CD4-positive, alpha-beta memory T cell (primary cell): Measurements from ENCODE around the gene TOP1. TPM values are rescaled to one million over a fixed set of nuclear protein-coding genes. Genes with fewer than 3 reads are reported as not detected.

Experiments used
- CTCF ChIA-PET: fragments of 350-600 bp; sonication (Branson Sonifier 250); formaldehyde crosslinking; loops from one replicate; lab custom pipeline; 2021; ENCODE audit warnings: inconsistent platforms; ENCODE audit not compliant: partially characterized antibody; lab: Charles Lee
- POLR2A ChIA-PET: fragments of 350-600 bp; sonication (Branson Sonifier 250); formaldehyde crosslinking; loops from one replicate; lab custom pipeline; 2021; ENCODE audit not compliant: partially characterized antibody; lab: Charles Lee
- DNase-seq, 5 donors: peaks; one replicate each; pipeline versions ENCODE4 v3.0.0 to v3.0.0-alpha.2; 2020 to 2022; ENCODE audit warnings: mixed read lengths in 1 of 5
- H3K27ac ChIP-seq: one replicate; pipeline ENCODE4 v1.7.0; 2013; ENCODE audit warnings: low read depth, low read length
- H3K27me3 ChIP-seq: 2 replicates; pipeline ENCODE4 v1.7.0; 2013; ENCODE audit warnings: mild to moderate bottlenecking, low read length, moderate library complexity; ENCODE audit not compliant: insufficient read depth
- H3K36me3 ChIP-seq: 2 replicates; pipeline ENCODE4 v1.7.0; 2013; ENCODE audit warnings: mild to moderate bottlenecking, low read length, moderate library complexity; ENCODE audit not compliant: insufficient read depth
- H3K4me1 ChIP-seq: 2 replicates; pipeline ENCODE4 v1.7.0; 2013; ENCODE audit warnings: mild to moderate bottlenecking, low read length, moderate library complexity; ENCODE audit not compliant: insufficient read depth
- H3K4me3 ChIP-seq, 2 donors: one replicate each; pipeline ENCODE4 v1.7.0; 2013; ENCODE audit warnings: low read length in 2 of 2, mild to moderate bottlenecking in 1 of 2
- H3K9me3 ChIP-seq, 2 donors: one replicate each; pipeline ENCODE4 v1.7.0; 2013; ENCODE audit warnings: low read length in 2 of 2, control low read depth in 1 of 2; ENCODE audit not compliant: control insufficient read depth in 1 of 2
- H3K27ac Mint-ChIP-seq, 7 donors: one replicate each; pipeline ENCODE4 v1.8.0; 2020 to 2021; ENCODE audit warnings: mixed read lengths in 7 of 7, mild to moderate bottlenecking in 6 of 7, inconsistent platforms in 3 of 7, moderate library complexity in 3 of 7
- H3K27me3 Mint-ChIP-seq, 2 donors: one replicate each; pipeline ENCODE4 v1.8.0; 2020 to 2021; ENCODE audit warnings: mixed read lengths in 2 of 2
- H3K36me3 Mint-ChIP-seq, 2 donors: one replicate each; pipeline ENCODE4 v1.8.0; 2020 to 2021; ENCODE audit warnings: mixed read lengths in 2 of 2, inconsistent platforms in 1 of 2, mild to moderate bottlenecking in 1 of 2
- H3K4me1 Mint-ChIP-seq, 4 donors: one replicate each; pipeline ENCODE4 v1.8.0; 2020 to 2021; ENCODE audit warnings: mixed read lengths in 4 of 4, mild to moderate bottlenecking in 1 of 4
- H3K4me3 Mint-ChIP-seq, 8 donors: one replicate each; pipeline ENCODE4 v1.8.0; 2020 to 2021; ENCODE audit warnings: mixed read lengths in 8 of 8, mild to moderate bottlenecking in 7 of 8, moderate library complexity in 6 of 8, inconsistent platforms in 3 of 8
- H3K9me3 Mint-ChIP-seq, 8 donors: one replicate each; pipeline ENCODE4 v1.8.0; 2020 to 2021; ENCODE audit warnings: mixed read lengths in 8 of 8, mild to moderate bottlenecking in 5 of 8, inconsistent platforms in 3 of 8, moderate library complexity in 1 of 8
- intact Hi-C: fragments of 100-400 bp; cut with micrococcal nuclease; formaldehyde crosslinking; loops from one replicate; pipeline ENCODE4 v1.15.1; 2023
- polyA plus RNA-seq, 2 donors: library from polyadenylated mRNA; unstranded; fragments of 300-500 nt; fragmentation: Illumina TruSeq; gene quantifications; one replicate each; pipeline ENCODE4 v1.2.3, GENCODE V29; 2021
- total RNA-seq, 2 experiments: library from RNA; stranded (reverse); gene quantifications; one replicate each; pipeline ENCODE4 v1.2.3, GENCODE V29; 2021

Gene TOP1
- total and polyA plus RNA-seq, 4 experiments from 2014 or later = 3.8 to 47.5 (median 30.0) TPM

DNA sequence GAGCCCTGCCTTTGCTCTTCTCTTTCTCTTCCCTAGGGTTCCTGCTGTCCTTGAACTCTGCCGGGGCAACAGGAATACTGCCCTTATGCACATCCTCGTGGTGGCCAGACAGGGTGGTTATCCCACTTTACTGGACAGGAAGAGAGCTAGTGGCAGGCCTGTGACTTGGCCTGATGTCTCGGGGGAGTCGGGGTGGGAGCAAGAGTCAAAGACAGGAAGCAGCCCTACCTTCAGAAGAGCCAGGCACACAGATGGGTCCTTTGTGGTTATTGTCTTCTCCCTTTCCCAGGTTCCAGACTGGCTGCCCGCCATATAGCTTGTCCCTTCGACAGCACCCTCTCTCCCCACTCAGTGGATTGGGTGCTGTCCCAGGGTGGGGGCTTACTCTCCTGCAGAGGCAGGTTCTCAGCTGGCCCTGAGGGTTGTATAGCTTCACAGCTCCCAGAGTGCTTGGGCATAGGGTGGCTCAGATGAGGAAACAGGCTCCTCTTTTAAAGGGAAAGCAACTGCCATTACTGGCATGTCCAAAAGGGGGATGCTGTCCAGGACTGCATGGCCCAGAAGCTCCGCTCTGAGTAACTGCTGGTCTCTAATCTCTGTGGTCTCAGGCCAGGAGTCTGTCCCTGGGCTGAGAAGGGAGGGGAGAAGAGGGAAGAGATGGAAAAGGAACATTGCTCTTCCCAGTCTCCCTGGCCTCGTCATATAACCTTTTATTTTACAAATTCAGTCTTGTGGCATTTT, 126.0 kb downstream of the TOP1 start:
- H3K27ac Mint-ChIP-seq = peak overlapping the region; percentile 96 to 99 (median 98)
- Histone ChIP-seq H3K27ac (peak overlapping the region; percentile 73), H3K9me3 (no peaks in the 10 kb centered on the region), H3K4me1 (peaks cover 100% of the 10 kb centered on the region), H3K36me3 (peaks cover 1% of the 10 kb centered on the region), H3K27me3 (no peaks in the 10 kb centered on the region), H3K4me3 (no peak overlapping the region)
- peaks cover 0 to 8% (median 0%) of the 10 kb centered on the region in 8 donors for H3K9me3 Mint-ChIP-seq
- peak overlapping the region in 7 of 8 donors; percentile 60 to 93 (median 75) for H3K4me3 Mint-ChIP-seq
- peak in 1 of 5 donors; percentile 34 for DNase-seq
- peaks cover 88 to 100% (median 93%) of the 10 kb centered on the region in 4 donors for H3K4me1 Mint-ChIP-seq
- intact Hi-C loops = loop anchor here (5.0 kb wide), 2 partner anchors 127 to 163 kb away; partner anchors contain the start of genes TOP1 and ZHX3
- H3K36me3 Mint-ChIP-seq = peaks cover 4 to 26% of the 10 kb centered on the region in 2 donors
- POLR2A ChIA-PET = interaction anchor here (1.0 to 16.6 kb wide), 3 partner anchors 14 to 27 kb away, joined by 3 to 753 read pairs (median 70); partner anchors contain the start of gene PLCG1
- CTCF ChIA-PET = interaction anchor here (1.2 to 7.8 kb wide), 5 partner anchors 8 to 79 kb away, joined by 3 to 178 read pairs (median 11); partner anchors contain the start of gene PLCG1
- H3K27me3 Mint-ChIP-seq = peaks cover 0 to 3% of the 10 kb centered on the region in 2 donors

DNA sequence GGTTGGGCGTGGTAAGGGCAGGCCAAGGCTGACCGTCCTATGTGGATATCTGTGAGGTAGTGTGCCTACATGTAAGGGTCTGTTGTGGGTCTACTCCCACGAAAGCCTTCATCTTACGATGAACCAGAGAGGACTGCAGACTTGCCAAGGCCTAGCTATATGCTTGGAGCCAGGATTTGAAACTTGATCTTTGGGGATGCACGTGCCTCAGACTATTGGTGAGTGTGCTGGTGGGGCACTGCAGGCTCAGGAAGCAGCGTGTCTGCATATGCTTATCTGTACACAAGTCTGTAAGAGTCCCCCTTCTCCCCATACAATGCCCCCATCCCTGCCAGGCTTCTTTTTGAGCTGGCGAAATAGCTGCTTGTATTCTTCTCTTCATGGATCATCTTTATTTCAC, 126.6 kb downstream of the TOP1 start:
- Mint-ChIP-seq H3K9me3 (peaks cover 0 to 8% (median 0%) of the 10 kb centered on the region in 8 donors), H3K4me3 (peak overlapping the region in 7 of 8 donors; percentile 37 to 93 (median 75)), H3K27me3 (peaks cover 0 to 3% of the 10 kb centered on the region in 2 donors), H3K4me1 (peaks cover 89 to 100% (median 94%) of the 10 kb centered on the region in 4 donors), H3K27ac (peak overlapping the region; percentile 78 to 99 (median 98)), H3K36me3 (peaks cover 9 to 32% of the 10 kb centered on the region in 2 donors)
- H3K9me3 ChIP-seq = no peaks in the 10 kb centered on the region
- H3K4me3 ChIP-seq = no peak overlapping the region
- intact Hi-C loops = loop anchor here (5.0 kb wide), 2 partner anchors 128 to 162 kb away; partner anchors contain the start of genes TOP1 and ZHX3
- POLR2A ChIA-PET = interaction anchor here (1.0 to 16.6 kb wide), 3 partner anchors 14 to 26 kb away, joined by 3 to 753 read pairs (median 70); partner anchors contain the start of gene PLCG1
- H3K27me3 ChIP-seq = no peaks in the 10 kb centered on the region
- CTCF ChIA-PET = interaction anchor here (1.2 to 7.8 kb wide), 6 partner anchors 9 to 78 kb away, joined by 3 to 178 read pairs (median 12); partner anchors contain the start of gene PLCG1
- H3K36me3 ChIP-seq = peaks cover 8% of the 10 kb centered on the region
- H3K4me1 ChIP-seq = peaks cover 100% of the 10 kb centered on the region
- peak in 1 of 5 donors; percentile 30 for DNase-seq
- peak overlapping the region; percentile 73 for H3K27ac ChIP-seq

DNA sequence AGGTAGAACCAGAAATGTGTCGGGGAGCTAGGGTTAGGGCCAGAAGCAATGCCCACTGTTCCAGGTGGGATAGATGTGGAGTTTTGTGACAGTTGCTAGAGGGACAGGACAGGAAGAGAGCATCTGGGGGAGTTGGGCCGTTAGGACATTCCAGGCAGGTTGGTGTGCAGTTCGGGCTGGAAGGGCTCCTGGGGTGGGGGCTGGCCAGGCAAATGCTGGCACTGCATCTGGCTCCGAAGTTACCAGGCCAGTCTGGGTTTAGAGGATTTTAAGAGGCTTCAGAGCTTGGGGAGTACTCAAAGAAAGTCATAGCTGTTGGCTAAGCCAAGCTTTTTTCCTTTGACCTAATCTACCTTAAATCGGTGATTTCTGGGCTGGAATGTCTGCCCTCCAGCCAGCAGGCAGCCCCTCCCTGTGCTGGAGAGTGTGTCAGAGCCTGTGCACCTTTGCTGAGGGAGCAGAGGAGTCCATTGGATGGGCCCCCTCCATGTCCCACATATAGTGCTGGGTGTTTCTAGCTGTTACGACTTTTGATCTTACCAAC, 129.5 kb downstream of the TOP1 start:
- ChIA-PET CTCF (interaction anchor here (1.4 to 7.8 kb wide), 10 partner anchors 9 to 181 kb away, joined by 4 to 178 read pairs (median 10); partner anchors contain the start of gene PLCG1), POLR2A (interaction anchor here (0.9 to 16.6 kb wide), 8 partner anchors 9 to 159 kb away, joined by 3 to 753 read pairs (median 4); partner anchors contain the start of genes PLCG1 and ZHX3)
- DNase-seq = peak in 1 of 5 donors; percentile 46
- H3K27me3 Mint-ChIP-seq = peaks cover 0 to 3% of the 10 kb centered on the region in 2 donors
- H3K27ac Mint-ChIP-seq = peak overlapping the region; percentile 93 to 99 (median 98)
- H3K4me3 Mint-ChIP-seq = peak overlapping the region; percentile 76 to 93 (median 82)
- Histone ChIP-seq H3K36me3 (peaks cover 27% of the 10 kb centered on the region), H3K9me3 (no peaks in the 10 kb centered on the region), H3K4me1 (peaks cover 100% of the 10 kb centered on the region), H3K4me3 (peak overlapping the region; percentile 5 to 44), H3K27ac (peak overlapping the region; percentile 73), H3K27me3 (no peaks in the 10 kb centered on the region)
- H3K4me1 Mint-ChIP-seq = peaks cover 79 to 99% (median 90%) of the 10 kb centered on the region in 4 donors
- intact Hi-C loops = loop anchor here (5.0 kb wide), 2 partner anchors 131 to 159 kb away; partner anchors contain the start of genes TOP1 and ZHX3
- H3K36me3 Mint-ChIP-seq = peaks cover 24 to 46% of the 10 kb centered on the region in 2 donors
- H3K9me3 Mint-ChIP-seq = peaks cover 0 to 8% (median 0%) of the 10 kb centered on the region in 8 donors

DNA sequence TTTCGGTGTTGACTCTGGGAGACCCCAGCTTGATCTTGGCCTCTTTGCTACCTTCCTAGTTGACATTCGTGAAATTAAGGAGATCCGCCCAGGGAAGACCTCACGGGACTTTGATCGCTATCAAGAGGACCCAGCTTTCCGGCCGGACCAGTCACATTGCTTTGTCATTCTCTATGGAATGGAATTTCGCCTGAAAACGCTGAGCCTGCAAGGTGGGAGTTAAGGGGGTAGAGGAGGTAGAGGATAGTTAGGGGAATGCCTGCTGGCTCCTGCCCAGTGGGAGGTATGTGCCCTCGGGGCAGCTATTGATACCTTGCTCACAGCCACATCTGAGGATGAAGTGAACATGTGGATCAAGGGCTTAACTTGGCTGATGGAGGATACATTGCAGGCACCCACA, 130.9 kb downstream of the TOP1 start:
- peaks cover 41% of the 10 kb centered on the region for H3K36me3 ChIP-seq
- H3K4me1 ChIP-seq = peaks cover 87% of the 10 kb centered on the region
- Mint-ChIP-seq H3K36me3 (peaks cover 37 to 55% of the 10 kb centered on the region in 2 donors), H3K4me1 (peaks cover 77 to 96% (median 87%) of the 10 kb centered on the region in 4 donors), H3K27me3 (peaks cover 0 to 3% of the 10 kb centered on the region in 2 donors), H3K27ac (peak overlapping the region; percentile 93 to 99 (median 98)), H3K4me3 (peak overlapping the region; percentile 29 to 93 (median 74)), H3K9me3 (peaks cover 0 to 8% (median 0%) of the 10 kb centered on the region in 8 donors)
- H3K9me3 ChIP-seq = no peaks in the 10 kb centered on the region
- no peaks in the 10 kb centered on the region for H3K27me3 ChIP-seq
- H3K4me3 ChIP-seq = no peak overlapping the region
- DNase-seq = peak in 1 of 5 donors; percentile 13
- POLR2A ChIA-PET = interaction anchor here (6.3 to 16.6 kb wide), 2 partner anchors 10 to 19 kb away, joined by 70 to 753 read pairs; partner anchors contain the start of gene PLCG1
- CTCF ChIA-PET = interaction anchor here (1.3 to 7.8 kb wide), 7 partner anchors 10 to 168 kb away, joined by 3 to 178 read pairs (median 9); partner anchors contain the start of gene PLCG1
- peak overlapping the region; percentile 73 for H3K27ac ChIP-seq
- intact Hi-C loops = loop anchor here (5.0 kb wide), 2 partner anchors 132 to 158 kb away; partner anchors contain the start of genes TOP1 and ZHX3

DNA sequence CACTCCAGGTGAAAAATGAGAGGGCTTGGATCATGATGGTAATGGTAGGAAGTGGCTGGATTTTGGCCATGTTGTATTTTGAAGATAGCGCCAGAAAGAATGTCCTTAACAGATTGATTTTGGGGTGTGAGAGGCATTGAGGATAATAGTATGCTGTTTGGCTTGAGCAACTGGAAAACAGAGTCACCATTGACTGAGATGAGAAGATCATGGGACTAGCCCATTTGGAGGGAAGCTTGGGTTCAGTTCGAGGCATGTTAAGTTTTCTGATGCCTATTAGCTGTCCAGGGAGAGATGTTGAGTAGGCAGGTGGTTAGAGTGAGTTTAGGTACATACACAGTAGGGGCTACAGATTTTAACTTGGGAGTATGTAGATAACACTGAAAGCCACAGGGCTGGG, 132.1 kb downstream of the TOP1 start:
- no peak for DNase-seq
- Mint-ChIP-seq H3K9me3 (peaks cover 0 to 8% (median 0%) of the 10 kb centered on the region in 8 donors), H3K27me3 (peaks cover 0 to 3% of the 10 kb centered on the region in 2 donors), H3K4me3 (peak overlapping the region in 6 of 8 donors; percentile 4 to 68 (median 58)), H3K4me1 (peaks cover 67 to 93% (median 76%) of the 10 kb centered on the region in 4 donors), H3K27ac (peak overlapping the region; percentile 93 to 99 (median 98)), H3K36me3 (peaks cover 45 to 63% of the 10 kb centered on the region in 2 donors)
- H3K27me3 ChIP-seq = no peaks in the 10 kb centered on the region
- peak overlapping the region; percentile 73 for H3K27ac ChIP-seq
- no peaks in the 10 kb centered on the region for H3K9me3 ChIP-seq
- intact Hi-C loops = no loop called here
- H3K4me3 ChIP-seq = no peak overlapping the region
- peaks cover 52% of the 10 kb centered on the region for H3K36me3 ChIP-seq
- ChIA-PET CTCF (interaction anchor here (1.5 to 7.8 kb wide), 3 partner anchors 12 to 73 kb away, joined by 4 to 178 read pairs (median 51); partner anchors contain the start of gene PLCG1), POLR2A (interaction anchor here (6.3 to 16.6 kb wide), 2 partner anchors 9 to 20 kb away, joined by 70 to 753 read pairs; partner anchors contain the start of gene PLCG1)
- peaks cover 76% of the 10 kb centered on the region for H3K4me1 ChIP-seq

DNA sequence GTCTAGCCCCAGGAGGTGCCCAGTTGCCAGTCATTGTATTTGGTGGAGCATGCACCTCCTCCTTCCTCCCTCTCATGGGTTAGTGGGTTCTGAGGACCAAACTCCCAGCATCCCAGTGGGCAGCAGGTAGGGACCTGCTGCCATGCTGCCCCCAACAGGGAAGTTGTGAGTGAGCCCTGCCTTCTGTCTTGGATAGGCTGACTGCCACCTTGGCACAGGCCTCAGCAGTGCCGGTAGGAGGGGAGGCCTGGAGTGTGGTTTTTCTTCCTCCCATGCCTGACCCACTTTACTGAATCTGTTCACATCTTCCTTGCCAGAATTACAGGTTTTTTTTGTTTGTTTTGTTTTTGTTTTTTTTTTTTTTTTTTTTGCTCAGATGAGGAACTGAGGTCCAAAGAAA, 133.3 kb downstream of the TOP1 start:
- ChIA-PET CTCF (interaction anchor here (7.8 kb wide), 1 partner anchor 24 kb away, joined by 178 read pairs; the partner anchor contains the start of gene PLCG1), POLR2A (interaction anchor here (0.6 to 16.6 kb wide), 3 partner anchors 21 to 31 kb away, joined by 3 to 753 read pairs (median 3); partner anchors contain the start of gene PLCG1)
- DNase-seq = peak in 2 of 5 donors; percentile 41 to 43
- peaks cover 55 to 92% (median 70%) of the 10 kb centered on the region in 4 donors for H3K4me1 Mint-ChIP-seq
- peaks cover 0 to 4% (median 0%) of the 10 kb centered on the region in 8 donors for H3K9me3 Mint-ChIP-seq
- intact Hi-C loops = no loop called here
- Histone ChIP-seq H3K36me3 (peaks cover 64% of the 10 kb centered on the region), H3K27me3 (no peaks in the 10 kb centered on the region), H3K4me3 (no peak overlapping the region), H3K27ac (peak overlapping the region; percentile 73), H3K9me3 (no peaks in the 10 kb centered on the region), H3K4me1 (peaks cover 64% of the 10 kb centered on the region)
- peak overlapping the region in 7 of 8 donors; percentile 26 to 86 (median 51) for H3K4me3 Mint-ChIP-seq
- peak overlapping the region; percentile 87 to 99 (median 89) for H3K27ac Mint-ChIP-seq
- peaks cover 0 to 2% of the 10 kb centered on the region in 2 donors for H3K27me3 Mint-ChIP-seq
- H3K36me3 Mint-ChIP-seq = peaks cover 50 to 70% of the 10 kb centered on the region in 2 donors
